Stimulated activated CD8-positive, alpha-beta memory T cell treated with anti-CD3 and anti-CD28 coated beads, Interleukin-7, amount 100 ng/mL, for 4 hours (primary cell): ENCODE measurements around the gene SERPINH1.

Experiments
- DNase-seq, 2 donors: peaks; one replicate each; pipeline ENCODE4 v3.0.0-alpha.2; 2020; ENCODE audit warnings: low read depth in 2 of 2

SERPINH1 gene

DNA sequence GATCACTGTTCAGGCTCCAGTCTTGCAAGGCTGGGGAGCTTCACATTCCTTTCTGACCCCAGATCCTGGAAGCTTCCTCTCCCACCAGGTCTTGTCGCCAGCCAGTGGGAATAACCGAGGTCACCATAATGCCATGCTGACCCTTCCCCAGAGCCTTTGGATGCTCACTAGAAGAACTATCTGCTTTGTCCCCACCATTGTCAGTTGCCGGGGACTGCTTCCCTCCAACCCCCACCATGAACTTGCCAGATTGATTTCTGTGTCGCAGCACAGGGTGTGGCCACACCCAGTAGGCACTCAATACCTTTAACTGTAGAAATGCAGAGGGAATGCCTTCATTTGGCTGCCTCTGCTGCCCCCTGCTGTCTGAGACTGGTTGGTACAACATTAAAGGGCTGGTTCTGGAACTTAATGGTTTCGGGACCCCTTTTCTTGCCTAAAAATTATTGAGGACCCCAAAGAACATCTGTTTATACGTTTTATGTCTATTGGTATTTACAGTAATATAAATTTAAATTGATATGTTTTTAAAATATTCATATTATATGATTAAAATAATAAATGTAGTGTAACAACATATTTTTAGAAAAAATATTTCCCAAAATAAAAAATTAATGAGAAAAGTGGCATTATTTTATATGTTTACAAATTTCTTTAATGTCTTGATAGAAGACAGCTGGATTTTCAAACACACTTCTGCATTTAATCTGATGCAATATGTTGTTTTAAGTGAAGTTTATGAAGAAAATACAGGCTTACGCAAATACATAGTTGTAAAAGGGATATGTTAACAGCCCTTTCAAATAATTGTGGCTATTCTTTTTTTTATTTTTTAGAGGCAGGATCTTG, 29.6 kb upstream of the SERPINH1 start:
- DNase-seq = peak; percentile 62 to 70

DNA sequence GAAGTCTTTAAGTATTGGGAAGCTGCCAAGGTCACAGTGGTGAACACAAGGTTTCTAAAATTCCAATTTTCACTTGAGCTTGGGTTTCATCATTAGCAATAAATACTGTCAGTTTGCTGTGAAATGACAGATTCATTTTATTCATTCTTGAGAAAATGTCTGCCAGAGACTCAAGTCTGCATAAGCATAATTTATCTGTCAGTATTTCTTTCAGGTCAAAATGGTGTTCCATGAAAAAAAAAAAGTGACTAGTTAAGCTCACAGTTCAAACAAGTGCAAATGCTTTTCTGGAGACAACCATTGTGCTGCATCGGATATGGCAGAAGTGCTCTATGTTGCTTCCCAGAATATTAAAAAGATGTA, 28.2 kb upstream of the SERPINH1 start:
- no peak for DNase-seq

DNA sequence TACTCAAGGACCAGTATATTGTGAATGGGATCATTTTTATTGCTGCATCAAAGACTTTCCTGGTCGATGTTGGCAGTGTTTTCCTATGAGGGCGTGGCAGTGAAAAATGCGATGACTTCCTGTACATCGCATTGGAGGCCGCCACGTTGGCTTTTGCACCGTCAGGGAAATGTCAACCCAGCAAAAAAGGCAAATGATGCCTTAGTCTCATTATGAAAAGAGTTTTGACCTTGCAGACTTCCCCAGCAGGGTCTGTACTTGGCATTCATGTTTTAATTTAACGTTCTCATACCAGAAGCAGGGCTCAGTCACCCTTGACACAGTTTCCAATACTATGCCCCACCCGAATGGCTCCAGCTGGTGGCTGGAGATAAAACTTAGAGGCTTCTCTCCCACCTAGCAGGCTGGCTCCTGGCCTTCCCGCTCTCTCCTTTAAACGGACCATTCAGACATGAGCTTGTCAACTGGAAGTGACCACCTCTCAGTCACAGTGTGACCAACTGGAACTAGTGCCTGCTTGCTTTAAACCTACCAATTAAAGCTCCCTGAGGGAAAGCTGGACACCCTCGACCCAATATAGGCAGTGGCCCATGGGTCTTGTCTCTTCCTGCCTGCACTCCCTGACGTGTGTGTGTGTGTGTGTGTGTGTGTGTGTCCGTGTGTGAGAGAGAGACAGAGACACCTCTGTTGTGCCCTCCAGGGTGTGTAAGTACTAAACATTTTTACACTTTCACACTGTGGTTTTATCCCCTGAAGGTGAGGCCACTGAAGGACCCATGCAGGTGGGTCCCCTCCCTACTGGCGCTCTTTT, 27.6 kb upstream of the SERPINH1 start:
- no peak for DNase-seq

DNA sequence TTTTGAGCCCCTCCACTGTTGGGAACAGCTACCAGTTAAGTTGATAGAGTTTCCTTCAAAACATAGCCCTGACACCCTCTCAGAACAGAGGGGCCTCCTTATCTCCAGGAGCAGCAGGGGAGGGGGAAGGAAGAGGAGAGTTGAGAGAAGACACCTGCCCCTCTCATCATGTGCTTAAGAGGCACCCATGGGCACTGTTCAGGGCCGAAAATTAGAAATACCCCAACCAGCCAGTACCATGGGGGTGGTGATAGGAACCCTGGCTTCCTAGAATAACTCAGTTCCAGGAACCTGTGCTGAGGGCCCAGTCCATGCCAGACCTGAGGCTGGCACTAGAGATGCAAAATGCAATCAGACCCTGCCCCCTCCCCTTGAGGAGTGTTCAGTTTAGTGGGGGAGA, 27.0 kb upstream of the SERPINH1 start:
- DNase-seq = no peak

DNA sequence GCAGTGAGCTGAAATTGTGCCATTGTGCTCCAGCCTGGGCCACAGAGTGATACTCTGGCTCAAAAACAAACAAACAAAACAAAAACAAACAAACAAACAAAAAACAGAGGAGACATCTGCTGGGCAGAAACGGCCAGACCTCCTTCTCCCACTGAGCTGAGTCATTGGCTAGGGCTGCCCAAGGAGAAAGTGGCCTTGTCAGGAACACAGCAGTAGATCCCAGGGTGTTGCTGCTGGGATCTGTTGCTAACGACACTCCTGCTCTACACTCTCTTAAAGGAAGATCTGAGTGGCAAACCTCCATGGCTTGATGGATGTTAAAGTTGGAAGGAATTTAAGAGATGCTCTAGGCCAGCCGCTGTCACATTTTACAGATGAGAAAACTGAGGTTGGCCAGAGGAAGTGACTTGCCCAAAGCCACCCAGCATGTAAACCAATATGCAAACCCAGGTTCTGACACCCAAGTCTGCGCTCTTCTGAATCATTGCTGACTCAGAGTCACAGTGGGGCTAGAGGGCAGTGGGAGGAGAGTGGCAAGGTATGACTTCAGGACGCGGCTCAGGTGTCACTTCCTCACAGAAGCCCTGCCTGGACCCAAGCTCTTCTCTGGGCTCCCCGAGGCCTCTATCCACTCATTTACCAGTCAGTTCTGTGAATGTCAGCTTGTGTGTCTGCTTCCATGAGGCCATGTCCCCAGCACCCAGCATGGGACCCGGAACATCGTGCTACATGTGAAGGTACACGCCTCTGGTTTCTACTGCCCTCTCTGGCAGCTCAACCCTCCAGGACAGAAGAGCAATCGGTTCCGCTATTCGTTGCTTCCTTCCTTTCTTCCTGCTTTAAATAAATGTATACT, 25.0 kb upstream of the SERPINH1 start:
- peak; percentile 28 to 57 for DNase-seq

DNA sequence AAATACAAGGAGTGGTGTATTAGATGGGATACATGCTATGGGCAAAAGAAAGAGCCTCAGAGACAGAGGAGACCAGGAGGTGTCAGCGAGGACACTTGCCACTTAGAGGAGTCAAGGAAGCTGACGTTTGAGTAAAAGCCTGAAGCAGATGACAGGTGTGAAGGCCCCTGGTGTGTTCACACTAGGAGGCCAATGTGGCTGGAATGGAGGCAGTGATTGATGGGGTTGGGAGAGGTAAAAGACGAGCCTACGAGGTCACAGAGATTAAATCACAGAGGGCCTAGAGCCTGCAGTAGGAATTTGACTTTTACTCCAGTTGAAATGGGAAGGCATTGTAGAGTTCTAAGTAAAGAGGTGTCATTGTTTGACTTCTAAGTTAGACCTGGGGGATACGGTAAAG, 24.3 kb upstream of the SERPINH1 start:
- DNase-seq = no peak

DNA sequence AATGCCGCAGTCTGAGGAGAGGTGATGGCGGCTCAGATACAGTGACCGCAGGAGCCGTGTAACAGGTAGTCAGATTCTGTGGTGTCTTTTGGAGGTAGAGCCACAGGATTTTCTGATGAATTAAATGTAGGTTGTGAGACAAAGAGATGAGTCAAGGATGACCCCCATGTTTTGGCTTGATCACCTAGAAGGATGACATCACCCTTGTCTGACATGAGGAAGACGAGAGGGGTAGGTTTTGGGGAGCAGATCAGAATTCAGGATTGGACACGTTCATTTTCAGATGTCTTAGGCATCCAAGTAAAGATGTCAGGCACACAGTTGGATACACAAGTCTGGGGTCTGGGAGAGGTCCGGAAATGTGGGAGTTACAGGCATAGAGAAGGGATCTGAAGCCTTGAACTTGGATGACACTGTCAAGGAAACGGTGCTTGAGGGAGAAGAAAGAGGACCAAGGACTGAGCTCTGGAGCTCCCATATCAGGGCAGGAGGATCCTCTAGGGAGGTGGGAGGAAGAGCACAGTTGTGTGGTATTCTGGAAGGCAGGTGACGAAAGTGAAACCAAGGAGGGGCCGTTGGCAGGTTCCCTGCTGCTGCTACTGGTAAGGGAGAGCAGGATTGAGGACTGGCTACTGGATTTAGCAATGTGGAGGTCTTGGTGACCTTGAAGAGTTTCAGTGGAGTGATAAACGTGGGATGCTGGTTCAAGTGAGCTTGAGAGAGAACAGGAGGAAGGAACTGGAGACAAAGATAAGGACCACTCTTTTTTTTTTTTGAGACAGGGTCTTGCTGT, 23.7 kb upstream of the SERPINH1 start:
- no peak for DNase-seq

DNA sequence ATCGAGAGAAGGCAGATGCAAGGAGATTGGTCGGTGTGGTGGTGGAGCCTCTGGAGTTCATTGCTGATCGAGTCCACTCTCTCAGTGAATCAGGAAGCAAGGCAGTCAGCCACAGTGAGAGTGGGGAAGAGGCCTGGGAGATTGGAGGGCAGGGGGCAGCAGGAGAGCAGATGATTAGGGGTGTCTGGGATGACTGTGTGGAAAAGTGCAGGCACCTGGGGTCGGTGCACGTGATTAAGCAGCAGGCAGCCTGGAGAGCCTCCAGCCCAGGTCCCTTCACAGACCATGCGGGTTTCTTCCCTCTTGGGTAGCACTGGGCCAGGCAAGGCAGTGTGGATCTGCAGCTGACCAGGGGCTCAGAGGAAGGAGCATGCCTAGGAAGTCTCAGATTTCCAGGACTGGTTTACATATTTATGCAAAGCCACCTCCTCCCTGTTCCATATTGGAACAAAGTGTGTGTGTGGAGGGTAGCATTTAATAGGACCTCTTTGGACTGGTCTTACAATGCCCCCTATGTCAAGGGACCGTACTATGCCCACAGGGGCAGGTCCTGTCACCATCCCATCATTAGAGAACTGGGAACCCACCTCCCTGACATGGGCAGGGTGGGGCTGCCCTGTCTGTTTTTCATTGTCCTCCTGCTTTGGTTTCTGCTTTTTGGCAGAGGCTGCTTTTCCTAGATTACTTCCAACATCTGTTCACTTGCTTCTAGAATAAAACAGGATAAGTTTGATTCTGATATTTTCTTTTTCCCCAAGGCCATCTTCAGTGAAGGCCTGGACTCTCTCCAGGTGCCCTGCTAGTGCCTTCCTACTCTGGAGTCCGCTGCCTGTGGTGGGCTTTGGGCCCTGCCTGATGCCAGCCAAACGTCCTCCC, 22.4 kb upstream of the SERPINH1 start:
- no peak for DNase-seq

DNA sequence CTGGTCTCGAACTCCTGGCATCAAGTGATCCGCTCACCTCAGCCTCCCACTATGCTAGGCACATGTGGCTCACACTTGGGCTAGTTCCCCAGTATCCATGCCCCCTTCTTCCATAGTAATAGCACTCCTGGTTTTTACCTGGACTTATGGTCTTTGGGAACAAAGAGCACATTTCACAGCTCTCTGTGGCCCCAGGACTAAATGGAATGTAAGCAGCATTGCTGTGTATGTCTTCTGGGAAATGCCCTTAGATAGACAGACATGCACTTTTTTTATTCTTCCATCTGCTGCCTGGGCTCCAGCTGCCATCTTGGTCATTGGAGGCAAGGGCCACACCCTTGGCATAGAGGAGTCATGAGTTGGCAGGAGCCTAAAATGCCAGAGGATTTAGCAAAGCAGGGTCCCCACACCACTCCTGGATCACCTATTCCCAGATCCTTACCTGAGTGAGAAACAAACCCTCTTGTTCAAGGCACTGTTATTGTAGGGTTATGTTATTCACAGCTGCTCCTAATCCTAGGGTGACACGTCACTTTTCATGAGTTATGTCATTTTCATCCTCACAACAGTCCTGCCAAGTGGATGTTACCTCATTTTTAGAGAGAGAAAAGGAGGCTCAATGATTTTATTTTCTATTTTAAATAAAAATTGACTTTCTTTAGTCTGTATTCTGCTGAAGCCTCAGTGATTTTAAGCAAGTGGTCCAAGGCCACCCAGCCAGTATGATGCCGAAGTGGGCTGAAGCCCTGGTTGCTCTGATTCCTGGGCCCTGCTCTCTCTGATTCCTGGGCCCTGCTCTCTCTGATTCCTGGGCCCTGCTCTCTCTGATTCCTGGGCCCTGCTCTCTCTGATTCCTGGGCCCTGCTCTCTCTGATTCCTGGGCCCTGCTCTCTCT, 20.6 kb upstream of the SERPINH1 start:
- DNase-seq = no peak

DNA sequence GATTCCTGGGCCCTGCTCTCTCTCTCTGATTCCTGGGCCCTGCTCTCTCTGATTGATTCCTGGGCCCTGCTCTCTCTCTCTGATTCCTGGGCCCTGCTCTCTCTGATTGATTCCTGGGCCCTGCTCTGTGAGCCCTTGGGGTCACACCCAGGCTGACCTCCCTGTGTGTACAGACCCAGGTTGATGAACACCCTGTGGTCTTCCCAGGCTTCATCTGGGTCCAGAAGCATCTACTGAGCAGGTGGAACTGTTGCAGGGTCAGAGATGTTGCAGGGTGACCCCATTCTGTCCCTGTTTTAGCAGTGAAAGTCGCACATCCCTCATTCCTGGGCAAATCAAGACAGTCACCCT, 20.0 kb upstream of the SERPINH1 start:
- no peak for DNase-seq

DNA sequence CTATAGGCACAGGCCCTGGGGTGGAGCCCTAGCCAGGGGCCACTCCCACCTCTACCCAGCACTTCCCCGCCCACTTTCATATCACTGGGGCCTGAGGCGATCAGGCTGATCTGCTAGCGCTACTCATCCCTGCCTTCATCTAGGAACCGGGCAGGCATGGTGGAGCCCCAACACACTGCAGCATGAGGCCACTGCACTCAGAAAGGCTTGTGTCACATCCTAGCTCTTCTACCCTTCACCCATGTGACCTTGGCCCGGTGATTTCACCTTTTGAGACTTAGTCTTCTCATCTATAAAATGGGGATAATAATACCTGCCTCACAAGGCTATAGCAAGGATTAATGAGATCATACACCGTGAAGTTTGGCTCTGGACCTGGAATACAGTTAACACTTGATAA, 18.2 kb upstream of the SERPINH1 start:
- DNase-seq = no peak

DNA sequence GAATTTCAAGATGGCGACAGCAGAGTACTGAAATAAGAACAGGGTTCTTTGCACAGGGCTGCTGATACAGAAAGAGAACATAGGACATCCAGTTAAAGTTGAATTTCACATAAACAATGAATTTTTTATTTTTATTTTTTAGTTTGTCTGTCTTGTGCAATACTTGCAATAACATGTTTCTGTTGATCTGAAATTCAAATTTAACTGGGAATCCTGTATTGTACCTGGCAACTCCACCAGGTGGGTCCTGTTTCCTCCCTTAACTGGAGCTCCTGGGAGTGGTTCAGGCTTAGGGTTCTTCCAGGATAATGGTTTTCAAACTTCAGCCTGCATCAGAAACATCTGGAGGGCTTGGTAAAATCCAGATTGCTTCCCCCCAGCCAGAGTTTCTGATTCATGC, 14.9 kb upstream of the SERPINH1 start:
- no peak for DNase-seq

DNA sequence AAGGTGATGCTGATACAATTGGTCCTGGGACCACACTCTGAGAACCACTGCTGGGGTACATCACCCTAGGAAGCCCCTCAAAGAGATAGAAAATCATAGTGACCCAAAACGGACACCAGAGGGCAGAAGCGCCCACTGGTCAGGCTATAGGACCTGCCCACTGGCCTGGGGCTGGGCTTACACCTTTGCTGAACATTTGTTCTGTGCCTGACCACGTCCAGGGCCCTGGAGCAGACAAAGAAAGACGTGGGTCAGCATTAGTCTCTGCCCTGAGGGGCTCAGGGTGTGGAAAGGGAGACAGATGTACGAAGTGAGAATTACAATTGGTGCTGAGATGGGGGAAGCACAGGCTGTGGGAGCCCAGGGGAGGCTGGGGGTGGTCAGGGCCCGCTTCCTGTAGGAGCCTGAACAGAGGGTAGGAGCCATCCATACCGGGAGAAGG, 14.4 kb upstream of the SERPINH1 start:
- DNase-seq = no peak

DNA sequence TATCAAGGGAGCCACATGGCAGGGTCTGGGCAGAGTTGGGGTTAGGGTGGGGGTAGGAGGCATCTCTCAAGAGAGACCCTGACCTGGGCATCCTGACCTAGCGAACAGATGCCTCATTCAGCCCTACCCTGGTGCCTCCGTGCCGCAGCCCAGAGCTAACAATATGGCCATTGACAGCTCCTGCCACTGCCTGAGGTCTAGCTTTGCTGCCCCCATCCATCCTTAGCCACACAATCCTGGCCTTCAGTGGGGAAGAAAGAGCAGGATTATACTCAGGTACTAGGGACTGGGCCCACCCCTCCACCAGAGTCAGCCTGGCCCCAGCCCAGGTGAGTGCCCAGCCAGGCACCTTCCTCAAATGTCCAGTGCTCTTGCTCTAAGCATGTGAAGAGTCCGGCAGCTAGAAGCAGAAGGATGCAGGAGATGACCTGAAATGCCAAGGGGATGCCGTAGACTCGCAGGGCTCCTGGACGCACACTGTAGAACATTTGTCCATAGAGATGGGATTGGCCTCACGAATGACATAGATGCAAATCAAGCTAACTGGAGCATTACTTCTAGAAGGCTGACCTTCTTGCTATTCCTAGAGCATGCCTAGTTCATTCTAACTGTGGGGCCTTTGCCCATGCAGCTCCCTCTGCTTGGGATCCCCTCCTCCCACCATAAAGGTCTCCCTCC, 13.3 kb upstream of the SERPINH1 start:
- no peak for DNase-seq

DNA sequence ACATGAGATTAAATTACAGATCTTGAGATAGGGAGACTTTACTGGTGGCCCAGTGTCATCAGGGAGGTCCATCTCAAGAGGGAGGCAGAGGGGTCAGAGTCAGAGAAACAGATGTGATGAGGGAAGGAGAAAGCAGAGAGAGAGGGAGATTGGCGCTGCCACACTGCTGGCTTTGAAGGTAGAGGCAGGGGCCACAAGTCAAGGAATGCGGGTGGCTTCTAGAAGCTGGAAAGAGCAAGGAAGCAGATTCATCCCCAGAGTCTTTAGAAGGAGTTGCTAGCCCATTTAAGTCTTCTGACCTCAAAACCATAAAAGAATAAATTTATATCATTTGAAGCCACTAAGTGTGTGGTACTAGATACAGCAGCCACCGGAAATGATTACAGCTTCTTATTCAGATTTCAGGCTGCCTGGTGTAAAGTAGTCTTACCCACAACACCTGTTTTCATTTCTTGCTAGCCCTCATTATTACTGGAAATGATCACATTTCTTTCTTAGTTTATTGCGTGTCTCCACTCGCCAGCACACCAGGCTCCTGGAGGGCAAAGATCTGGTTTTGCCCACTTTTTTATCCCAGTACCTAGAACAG, 12.6 kb upstream of the SERPINH1 start:
- DNase-seq = no peak

DNA sequence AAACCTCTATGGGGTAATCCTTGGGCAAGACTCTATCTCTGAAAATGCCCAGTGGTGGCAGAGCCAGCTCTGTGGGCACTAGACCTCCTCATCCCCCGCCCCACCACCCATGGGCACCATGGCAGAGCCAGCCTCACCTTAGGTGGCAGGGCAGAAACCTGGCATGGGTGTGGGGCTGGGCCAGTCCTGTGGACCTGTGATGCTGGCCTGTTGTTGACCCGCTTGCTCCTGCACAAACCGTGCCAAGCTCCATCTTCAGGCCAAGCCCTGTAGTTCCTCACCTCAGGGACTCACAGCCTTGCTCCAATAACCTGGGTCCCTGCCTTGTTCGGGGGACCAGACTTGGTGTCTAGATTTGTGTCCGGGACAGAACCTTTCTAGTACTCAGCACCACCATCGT, 8.9 kb upstream of the SERPINH1 start:
- no peak for DNase-seq

DNA sequence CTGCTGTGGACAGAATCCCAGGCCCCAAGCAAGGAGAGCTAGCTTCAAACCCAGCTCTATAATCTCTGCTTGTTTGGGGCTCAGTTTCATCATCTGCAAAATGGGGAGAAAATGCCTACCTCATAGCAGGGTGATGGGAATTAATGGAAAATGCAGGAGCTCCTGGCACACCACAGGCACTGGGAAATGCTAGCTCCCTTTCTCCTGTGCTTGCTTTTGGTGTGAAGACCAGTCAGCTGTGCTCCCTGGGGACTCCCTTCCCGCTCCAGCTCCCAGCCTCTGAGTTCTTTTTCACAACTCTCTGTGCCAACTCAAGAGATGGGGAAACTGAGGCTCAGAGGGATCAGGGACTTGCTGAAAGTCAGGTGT, 8.2 kb upstream of the SERPINH1 start:
- no peak for DNase-seq

DNA sequence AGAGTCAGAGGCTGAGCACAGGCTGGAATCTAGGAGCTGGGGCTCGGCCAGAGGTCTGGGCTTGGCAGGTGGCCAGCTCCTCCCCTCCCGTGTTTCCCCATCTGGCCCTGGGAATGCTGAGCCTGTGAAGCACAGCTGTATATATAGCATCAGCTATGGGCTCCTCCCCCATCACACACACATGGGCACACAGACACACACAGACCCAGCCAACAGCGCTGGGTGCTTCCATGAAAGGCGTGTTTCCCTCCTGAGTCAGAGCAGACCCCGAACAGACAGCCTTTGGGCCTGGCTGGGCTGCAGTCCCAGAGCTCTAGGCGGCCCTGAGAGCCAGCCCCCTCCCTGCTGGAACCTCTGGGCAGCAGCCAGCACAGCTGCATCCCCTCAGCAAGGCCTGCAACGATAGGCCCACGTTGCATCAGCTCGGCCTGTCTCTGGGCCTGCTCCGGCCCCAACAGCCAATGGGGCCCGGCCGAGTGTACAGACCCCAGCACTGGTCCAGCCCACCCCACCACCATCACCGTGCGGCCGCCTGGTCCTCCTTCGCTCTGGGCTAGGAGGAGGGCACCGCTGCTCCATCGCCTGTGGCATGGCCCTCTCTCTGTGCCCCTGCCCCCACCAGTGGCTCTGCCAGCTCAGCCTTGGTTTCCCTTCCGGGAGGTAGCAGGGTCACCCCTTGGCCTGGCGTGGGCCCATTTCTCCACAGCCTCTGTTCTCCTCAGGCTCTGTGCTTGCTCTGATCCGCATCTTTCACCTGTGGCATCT, 7.6 kb upstream of the SERPINH1 start:
- no peak for DNase-seq
